HEK293T (cell line): ENCODE results near the gene UIMC1.

Experiments used
- CTCF ChIA-PET: fragments of 350-600 bp; formaldehyde crosslinking; extraction: SDS; loops from one replicate; lab custom pipeline; 2021; ENCODE audit warnings: antibody characterized with exemption, inconsistent platforms; lab: Yijun Ruan, JAX
- POLR2A ChIA-PET: fragments of 350-600 bp; formaldehyde crosslinking; extraction: SDS; loops from one replicate; lab custom pipeline; 2020; ENCODE audit warnings: antibody characterized with exemption, inconsistent platforms; lab: Yijun Ruan, JAX
- DNase-seq: peaks from one replicate; pipeline ENCODE4 v3.0.0; 2012; ENCODE audit warnings: mixed read lengths; ENCODE audit errors: extremely low spot score
- ARNT ChIP-seq: fragments of 450-650 bp; IDR thresholded peaks from 2 replicates; pipeline ENCODE4 v1.6.1; 2017; ENCODE audit warnings: mild to moderate bottlenecking
- BHLHE40 ChIP-seq: fragments of 450-650 bp; IDR thresholded peaks from 2 replicates; pipeline ENCODE4 v1.6.1; 2016; ENCODE audit warnings: mild to moderate bottlenecking, moderate library complexity, borderline replicate concordance
- CTBP1 ChIP-seq: fragments of 450-650 bp; IDR thresholded peaks from 2 replicates; pipeline ENCODE4 v1.6.1; 2016; ENCODE audit warnings: borderline replicate concordance
- ELF4 ChIP-seq: fragments of 450-650 bp; IDR thresholded peaks from 2 replicates; pipeline ENCODE4 v1.6.1; 2017; ENCODE audit warnings: antibody characterized with exemption
- FOXA1 ChIP-seq: fragments of 450-650 bp; IDR thresholded peaks from 2 replicates; pipeline ENCODE4 v1.6.1; 2016; ENCODE audit warnings: mild to moderate bottlenecking
- FOXK2 ChIP-seq: fragments of 450-650 bp; IDR thresholded peaks from 2 replicates; pipeline ENCODE4 v1.6.1; 2016; ENCODE audit warnings: mild to moderate bottlenecking
- FOXM1 ChIP-seq: fragments of 450-650 bp; IDR thresholded peaks from 2 replicates; pipeline ENCODE4 v1.6.1; 2017; ENCODE audit warnings: mild to moderate bottlenecking, borderline replicate concordance
- HDGF ChIP-seq: fragments of 450-650 bp; IDR thresholded peaks from 2 replicates; pipeline ENCODE4 v1.6.1; 2017; ENCODE audit warnings: antibody characterized with exemption, borderline replicate concordance
- L3MBTL2 ChIP-seq: fragments of 450-650 bp; conservative IDR thresholded peaks from 2 replicates; pipeline ENCODE4 v1.6.1; 2016; ENCODE audit warnings: mild to moderate bottlenecking
- LEF1 ChIP-seq: fragments of 450-650 bp; IDR thresholded peaks from 2 replicates; pipeline ENCODE4 v1.6.1; 2017; ENCODE audit warnings: mild to moderate bottlenecking, borderline replicate concordance
- NFRKB ChIP-seq: fragments of 450-650 bp; IDR thresholded peaks from 2 replicates; pipeline ENCODE4 v1.6.1; 2016; ENCODE audit warnings: mild to moderate bottlenecking, moderate library complexity
- PKNOX1 ChIP-seq: fragments of 450-650 bp; IDR thresholded peaks from 2 replicates; pipeline ENCODE4 v1.6.1; 2016
- SP1 ChIP-seq: fragments of 450-650 bp; IDR thresholded peaks from 2 replicates; pipeline ENCODE4 v1.6.1; 2017
- SUZ12 ChIP-seq: fragments of 450-650 bp; IDR thresholded peaks from 2 replicates; pipeline ENCODE4 v1.6.1; 2016; ENCODE audit warnings: mild to moderate bottlenecking
- TARDBP ChIP-seq: fragments of 450-650 bp; IDR thresholded peaks from 2 replicates; pipeline ENCODE4 v1.6.1; 2016
- ZNF384 ChIP-seq: fragments of 450-650 bp; IDR thresholded peaks from 2 replicates; pipeline ENCODE4 v1.6.1; 2016

The UIMC1 gene

GRCh38 chr5:176880366-176881020 lies 126.1 kb downstream of the UIMC1 start:
- no peak for TF ChIP-seq SP1
- TF ChIP-seq CTBP1, result no peak
- no peak for TF ChIP-seq HDGF
- TF ChIP-seq NFRKB, result no peak
- TF ChIP-seq PKNOX1, result no peak
- no peak for TF ChIP-seq ZNF384
- POLR2A ChIA-PET, result no interaction called here
- DNase-seq, result no peak
- CTCF ChIA-PET, result no interaction called here

GRCh38 chr5:176879663-176880361 lies 126.8 kb downstream of the UIMC1 start:
- no peak for TF ChIP-seq FOXA1
- no peak for TF ChIP-seq FOXM1
- TF ChIP-seq LEF1, result no peak
- no peak for TF ChIP-seq ELF4
- no peak for TF ChIP-seq SUZ12
- no peak for TF ChIP-seq NFRKB
- no peak for TF ChIP-seq ARNT
- TF ChIP-seq CTBP1, result no peak
- no peak for TF ChIP-seq HDGF
- TF ChIP-seq PKNOX1, result no peak
- TF ChIP-seq ZNF384, result no peak
- no peak for TF ChIP-seq L3MBTL2
- TF ChIP-seq SP1, result no peak
- no peak for TF ChIP-seq FOXK2
- no peak for TF ChIP-seq BHLHE40
- no peak for TF ChIP-seq TARDBP
- no peak for DNase-seq
- CTCF ChIA-PET, result interaction anchor here (1.5 kb wide), 1 partner anchor 10 kb away, joined by 4 read pairs; no protein-coding TSS in a partner anchor
- POLR2A ChIA-PET, result no interaction called here

GRCh38 chr5:176878906-176879662 lies 127.5 kb downstream of the UIMC1 start:
- DNase-seq, result no peak
- CTCF ChIA-PET, result interaction anchor here (1.0 to 1.5 kb wide), 2 partner anchors 9 to 218 kb away, joined by 3 to 4 read pairs; no protein-coding TSS in a partner anchor
- POLR2A ChIA-PET, result no interaction called here
- no peak for TF ChIP-seq TARDBP
- no peak for TF ChIP-seq NFRKB
- TF ChIP-seq FOXK2, result no peak
- TF ChIP-seq ARNT, result no peak
- no peak for TF ChIP-seq SUZ12
- no peak for TF ChIP-seq ZNF384
- TF ChIP-seq FOXM1, result no peak
- no peak for TF ChIP-seq LEF1
- no peak for TF ChIP-seq FOXA1
- TF ChIP-seq L3MBTL2, result no peak
- no peak for TF ChIP-seq SP1
- no peak for TF ChIP-seq BHLHE40
- TF ChIP-seq HDGF, result no peak
- TF ChIP-seq PKNOX1, result no peak
- no peak for TF ChIP-seq ELF4
- no peak for TF ChIP-seq CTBP1

GRCh38 chr5:176878463-176878862 lies 128.1 kb downstream of the UIMC1 start:
- ChIA-PET CTCF (interaction anchor here (1.0 to 1.5 kb wide), 2 partner anchors 8 to 218 kb away, joined by 3 to 4 read pairs; no protein-coding TSS in a partner anchor), POLR2A (no interaction called here)
- TF ChIP-seq TARDBP (no peak), LEF1 (no peak), SUZ12 (no peak), ELF4 (no peak), NFRKB (no peak), FOXA1 (no peak), CTBP1 (no peak), SP1 (no peak), L3MBTL2 (no peak), FOXM1 (no peak), BHLHE40 (no peak), HDGF (no peak), FOXK2 (no peak), PKNOX1 (no peak)
- DNase-seq, result no peak

- CTCF ChIA-PET, result interaction anchor here (1.0 to 1.5 kb wide), 2 partner anchors 8 to 217 kb away, joined by 3 to 4 read pairs; no protein-coding TSS in a partner anchor
- TF ChIP-seq ARNT (no peak), HDGF (no peak), ELF4 (no peak)
- POLR2A ChIA-PET, result no interaction called here
- DNase-seq, result no peak
Observed at GRCh38 chr5:176877793-176878331, 128.7 kb downstream of the UIMC1 start.
